ENCODE data around the gene GATA3. TPM values are rescaled to one million over a fixed set of nuclear protein-coding genes. Genes with fewer than 3 reads are reported as not detected.

GATA3 gene
- polyA plus RNA-seq, 1 experiment = 0.06 TPM

GRCh38 chr10:8035641-8036470 is 18.6 kb upstream of the GATA3 start:
- Histone ChIP-seq H3K36me3 (ENCODE audit: control insufficient read depth, insufficient read depth, low read length) (no peaks in the 10 kb centered on the region), H3K4me3 (ENCODE audit: low read depth, low read length) (no peak overlapping the region), H3K27me3 (ENCODE audit: control insufficient read depth, insufficient read depth, low read length) (peaks cover 71% of the 10 kb centered on the region)
- POLR2A ChIA-PET = no interaction called here
- CTCF ChIA-PET = no interaction called here
- no peak for TF ChIP-seq CTCF (IDR thresholded peaks at IDR 0.05; ENCODE audit: insufficient read depth, low read depth, low read length)
- DNase-seq (ENCODE audit: low read depth) = no peak

DNA sequence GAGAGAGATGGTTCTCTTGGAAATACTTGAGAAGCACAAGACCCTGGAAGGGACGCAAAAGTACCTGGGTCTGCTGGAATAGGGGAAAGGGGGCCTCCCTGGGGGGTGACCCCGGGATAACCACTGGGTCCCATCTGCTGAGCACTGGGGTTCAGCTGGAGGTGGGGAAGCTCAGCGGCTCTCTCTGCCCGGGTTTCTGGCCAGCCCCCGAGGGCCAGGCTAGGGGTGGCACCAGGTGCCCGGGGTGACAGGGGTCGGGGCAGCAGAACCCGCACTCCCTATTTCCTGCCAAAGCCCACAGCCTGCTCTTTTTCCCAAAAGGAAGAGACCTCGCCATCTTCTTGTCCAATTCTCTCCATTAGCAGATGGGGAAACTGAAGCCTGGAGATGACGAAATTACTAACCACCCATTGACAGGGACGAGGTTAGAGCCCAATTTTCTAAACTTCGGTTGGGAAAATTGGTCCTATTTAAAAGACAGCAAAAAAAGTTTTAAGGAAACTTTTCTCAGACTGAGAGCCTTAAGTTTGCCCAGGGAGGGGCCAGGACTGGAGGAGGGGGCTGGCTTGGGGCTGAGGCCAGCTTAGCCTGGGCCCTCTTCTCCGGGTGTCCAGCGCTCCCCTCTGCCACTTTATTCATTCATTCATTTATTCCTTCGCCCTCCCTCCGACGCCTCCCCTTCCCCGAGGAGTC is 17.8 kb upstream of the GATA3 start:
- Histone ChIP-seq H3K36me3 (ENCODE audit: control insufficient read depth, insufficient read depth, low read length) (no peaks in the 10 kb centered on the region), H3K27me3 (ENCODE audit: control insufficient read depth, insufficient read depth, low read length) (peaks cover 66% of the 10 kb centered on the region), H3K4me3 (ENCODE audit: low read depth, low read length) (no peak overlapping the region)
- DNase-seq (ENCODE audit: low read depth) = no peak
- POLR2A ChIA-PET = no interaction called here
- no peak for TF ChIP-seq CTCF (IDR thresholded peaks at IDR 0.05; ENCODE audit: insufficient read depth, low read depth, low read length)
- CTCF ChIA-PET = no interaction called here

- no peak for DNase-seq (ENCODE audit: low read depth)
- Histone ChIP-seq H3K27me3 (ENCODE audit: control insufficient read depth, insufficient read depth, low read length) (peaks cover 72% of the 10 kb centered on the region), H3K36me3 (ENCODE audit: control insufficient read depth, insufficient read depth, low read length) (no peaks in the 10 kb centered on the region), H3K4me3 (ENCODE audit: low read depth, low read length) (no peak overlapping the region)
- ChIA-PET CTCF (no interaction called here), POLR2A (no interaction called here)
- TF ChIP-seq CTCF (IDR thresholded peaks at IDR 0.05; ENCODE audit: insufficient read depth, low read depth, low read length) = no peak
Measured at GRCh38 chr10:8037199-8037801, 17.2 kb upstream of the GATA3 start.

GRCh38 chr10:8037941-8038894 is 16.3 kb upstream of the GATA3 start:
- ChIA-PET POLR2A (no interaction called here), CTCF (no interaction called here)
- no peak for DNase-seq (ENCODE audit: low read depth)
- Histone ChIP-seq H3K27me3 (ENCODE audit: control insufficient read depth, insufficient read depth, low read length) (peaks cover 79% of the 10 kb centered on the region), H3K36me3 (ENCODE audit: control insufficient read depth, insufficient read depth, low read length) (no peaks in the 10 kb centered on the region), H3K4me3 (ENCODE audit: low read depth, low read length) (no peak overlapping the region)
- no peak for TF ChIP-seq CTCF (IDR thresholded peaks at IDR 0.05; ENCODE audit: insufficient read depth, low read depth, low read length)

All from BJ (cell line).